HepG2 (cell line): ENCODE results near the gene PDZD2. TPM values are rescaled to one million over a fixed set of nuclear protein-coding genes. Genes with fewer than 3 reads are reported as not detected.

Experiments used
- ATAC-seq: fragments of 200-7000 bp; cut with Tn5 transposase; 3 replicates; pipeline ENCODE4 v1.9.1; 2020; ENCODE audit warnings: mild to moderate bottlenecking, moderate library complexity
- BruUV-seq: library from RNA; stranded (reverse); fragments of 400-500 nt; replicated peaks from 2 replicates; lab custom pipeline; 2021; lab: Mats Ljungman, UMichigan
- CTCF ChIA-PET: fragments of 300-600 bp; formaldehyde crosslinking; extraction: SDS; loops from one replicate; lab custom pipeline; 2021; ENCODE audit warnings: low total read pairs, inconsistent platforms, low intra/inter-chr PET ratio; lab: Yijun Ruan, JAX
- POLR2A ChIA-PET: fragments of 350-600 bp; sonication (Branson Sonifier 250); formaldehyde crosslinking; loops from one replicate; lab custom pipeline; 2020; ENCODE audit warnings: antibody characterized with exemption, inconsistent platforms; lab: Yijun Ruan, JAX
- DNase-seq: peaks from one replicate; pipeline ENCODE4 v3.0.0-alpha.2; 2015; ENCODE audit warnings: low spot score
- FAIRE-seq: peaks from 3 replicates; lab custom pipeline; 2011; peaks lifted over from hg19 to GRCh38; lab: Jason Lieb, UNC
- H2AFZ ChIP-seq: one replicate; pipeline ENCODE4 v1.6.1; 2011; ENCODE audit warnings: low read length, inconsistent platforms
- H3K27ac ChIP-seq: fragments of 300-600 bp; 3 replicates; pipeline ENCODE4 v1.8.0; 2011; ENCODE audit warnings: mixed run types, mild to moderate bottlenecking, mixed read lengths, low read length, inconsistent platforms; ENCODE audit not compliant: insufficient read depth; ENCODE audit errors: extremely low read length
- H3K27me3 ChIP-seq, 2 experiments: fragments of 200-600 bp in 1 of 2; 2 replicates in 1 of 2; 3 replicates in 1 of 2; pipeline versions ENCODE4 v1.6.0 to v1.8.0; 2011; ENCODE audit warnings: low read length in 2 of 2, mild to moderate bottlenecking in 2 of 2, moderate library complexity in 2 of 2, inconsistent platforms in 1 of 2; ENCODE audit not compliant: insufficient read depth in 2 of 2, control insufficient read depth in 1 of 2
- H3K36me3 ChIP-seq, 2 experiments: fragments of 200-600 bp in 1 of 2; replicated peaks in 1 of 2; 2 replicates in 1 of 2; 3 replicates in 1 of 2; pipeline versions ENCODE4 v1.5.1 to v1.8.0; 2011; ENCODE audit warnings: low read length in 2 of 2, inconsistent platforms in 1 of 2; ENCODE audit not compliant: insufficient read depth in 2 of 2, control insufficient read depth in 1 of 2
- H3K4me1 ChIP-seq: 2 replicates; pipeline ENCODE4 v1.5.1; 2012; ENCODE audit warnings: low read length, inconsistent platforms; ENCODE audit not compliant: insufficient read depth
- H3K4me2 ChIP-seq: 2 replicates; pipeline ENCODE4 v1.6.0; 2011; ENCODE audit warnings: low read depth, low read length, inconsistent platforms
- H3K4me3 ChIP-seq, 3 experiments: fragments of 200-600 bp in 1 of 3; sonication (generic), shearing (Covaris generic) in 1 of 3; replicated peaks in 1 of 3; 2 replicates each; pipeline ENCODE4 v1.5.1; 2011 to 2016; ENCODE audit warnings: low read length in 3 of 3, inconsistent platforms in 2 of 3, low read depth in 2 of 3, mild to moderate bottlenecking in 2 of 3, control low read depth in 1 of 3, mixed read lengths in 1 of 3; ENCODE audit not compliant: insufficient read depth in 1 of 3
- H3K79me2 ChIP-seq: one replicate; pipeline ENCODE4 v1.6.1; 2011; ENCODE audit warnings: low read length, inconsistent platforms; ENCODE audit not compliant: insufficient read depth
- H3K9ac ChIP-seq: 2 replicates; pipeline ENCODE4 v1.6.0; 2011; ENCODE audit warnings: mild to moderate bottlenecking, low read depth, low read length, inconsistent platforms; ENCODE audit not compliant: insufficient read depth
- H3K9me3 ChIP-seq: 2 replicates; pipeline ENCODE4 v1.5.1; 2012; ENCODE audit warnings: mild to moderate bottlenecking, low read length
- H4K20me1 ChIP-seq: 2 replicates; pipeline ENCODE4 v1.6.0; 2011; ENCODE audit warnings: inconsistent platforms, mild to moderate bottlenecking, low read length, moderate library complexity; ENCODE audit not compliant: insufficient read depth
- CBFB ChIP-seq: sonication (generic); formaldehyde crosslinking; IDR thresholded peaks from 2 replicates; pipeline ENCODE4 v1.4.0; 2020; ENCODE audit warnings: missing genetic modification reagents
- CENPT ChIP-seq: sonication (generic); formaldehyde crosslinking; IDR thresholded peaks from 2 replicates; pipeline ENCODE4 v1.8.0; 2022; ENCODE audit warnings: low read depth, mild to moderate bottlenecking, moderate library complexity, missing genetic modification reagents
- EP300 ChIP-seq, 3 experiments: sonication (generic) in 1 of 3; formaldehyde crosslinking in 1 of 3; IDR thresholded peaks; 2 replicates each; pipeline versions ENCODE4 v1.5.1 to v1.6.1; 2011 to 2020; ENCODE audit warnings: low read depth in 2 of 3, low read length in 2 of 3, borderline replicate concordance in 1 of 3, improper control_type of control experiment in 1 of 3, mild to moderate bottlenecking in 1 of 3, missing genetic modification reagents in 1 of 3, moderate library complexity in 1 of 3
- HCFC1 ChIP-seq: fragments of 150-350 bp; IDR thresholded peaks from 2 replicates; pipeline ENCODE4 v1.6.1; 2014; ENCODE audit warnings: low read depth, low read length
- KLF11 ChIP-seq: IDR thresholded peaks from 2 replicates; pipeline ENCODE4 v1.6.1; 2016; ENCODE audit warnings: missing compliant biosample characterization
- NR2C2 ChIP-seq: sonication (generic); formaldehyde crosslinking; IDR thresholded peaks from 2 replicates; pipeline ENCODE4 v1.4.0; 2020; ENCODE audit warnings: missing genetic modification reagents, mild to moderate bottlenecking, moderate library complexity, borderline replicate concordance
- POLR2AphosphoS2 ChIP-seq: IDR thresholded peaks from 2 replicates; pipeline ENCODE4 v1.6.1; 2011; ENCODE audit warnings: low read depth, low read length, improper control_type of control experiment
- SIX4 ChIP-seq: sonication (generic); formaldehyde crosslinking; IDR thresholded peaks from 2 replicates; pipeline ENCODE4 v1.4.0; 2020; ENCODE audit warnings: missing genetic modification reagents
- SRY ChIP-seq: sonication (generic); formaldehyde crosslinking; IDR thresholded peaks from 2 replicates; pipeline ENCODE4 v1.8.0; 2022; ENCODE audit warnings: mild to moderate bottlenecking, missing genetic modification reagents
- SUZ12 ChIP-seq: fragments of 150-350 bp; IDR thresholded peaks from 2 replicates; pipeline ENCODE4 v1.6.1; 2014; ENCODE audit warnings: low read depth, low read length
- TAF1 ChIP-seq: sonication (generic); formaldehyde crosslinking; IDR thresholded peaks from 2 replicates; pipeline ENCODE4 v1.4.0; 2020; ENCODE audit warnings: missing genetic modification reagents
- ZBTB21 ChIP-seq: sonication (generic); formaldehyde crosslinking; IDR thresholded peaks from 2 replicates; pipeline ENCODE4 v1.4.0; 2020; ENCODE audit warnings: missing genetic modification reagents
- ZNF101 ChIP-seq: sonication (generic); formaldehyde crosslinking; IDR thresholded peaks from 2 replicates; pipeline ENCODE4 v1.4.0; 2020; ENCODE audit warnings: mild to moderate bottlenecking, low read depth, missing genetic modification reagents, borderline replicate concordance
- ZNF746 ChIP-seq: sonication (generic); formaldehyde crosslinking; IDR thresholded peaks from 2 replicates; pipeline ENCODE4 v1.8.0; 2022; ENCODE audit warnings: mild to moderate bottlenecking, missing genetic modification reagents
- ZNF749 ChIP-seq: sonication (generic); formaldehyde crosslinking; IDR thresholded peaks from 2 replicates; pipeline ENCODE4 v1.8.0; 2022; ENCODE audit warnings: mild to moderate bottlenecking, missing genetic modification reagents, moderate library complexity, borderline replicate concordance
- ZZZ3 ChIP-seq: sonication (generic); formaldehyde crosslinking; IDR thresholded peaks from 2 replicates; pipeline ENCODE4 v1.4.0; 2020; ENCODE audit warnings: missing genetic modification reagents, mild to moderate bottlenecking, borderline replicate concordance
- WGBS: methylation state at CpG from one replicate; pipeline ENCODE4 v1.1.6; 2017; ENCODE audit warnings: low lambda C conversion rate; 5-methylcytosine and 5-hydroxymethylcytosine counted together
- in situ Hi-C: cut with HindIII; loops from 2 replicates; pipeline ENCODE4 v1.10.0; 2017; ENCODE audit warnings: low pct_unique_long_range_greater_than_20kb; ENCODE audit not compliant: extremely low pct_ligation_motif_present
- intact Hi-C: fragments of 100-400 bp; cut with micrococcal nuclease; formaldehyde crosslinking; loops from one replicate; pipeline ENCODE4 v1.10.0; 2022; ENCODE audit not compliant: unreplicated experiment
- polyA plus RNA-seq, 8 experiments: library from polyadenylated mRNA; depleted of rRNA in 3 of 8; stranded (reverse) in 7 of 8; unstranded in 1 of 8; fragments of >200 nt; fragmentation: Illumina TruSeq in 4 of 8; extraction: Trizol in 4 of 8; gene quantifications; 2 replicates each; pipeline versions ENCODE4 v1.2.1 to v1.2.3, GENCODE V29; 2011 to 2016; ENCODE audit warnings: low read depth in 4 of 8, missing spikeins in 1 of 8, mixed read lengths in 1 of 8; ENCODE audit not compliant: insufficient read depth in 1 of 8
- total RNA-seq, 5 experiments: library from RNA; depleted of rRNA; stranded (reverse); fragments of >200 nt; fragmentation: Illumina TruSeq; extraction: Trizol; gene quantifications; 2 replicates each; pipeline ENCODE4 v1.2.3, GENCODE V29; 2016; ENCODE audit warnings: low read depth in 1 of 5
- TF ChIP-seq, protein P1 (sequence below): sonication (generic); formaldehyde crosslinking; IDR thresholded peaks from 2 replicates; pipeline ENCODE4 v1.8.0; 2022; ENCODE audit warnings: missing genetic modification reagents, mild to moderate bottlenecking, moderate library complexity, borderline replicate concordance

The PDZD2 gene
- total and polyA plus RNA-seq, 2 of the 13 experiments (the other 11 are each of a cell fraction or from before 2014, with no cell fraction given), result 0.04 TPM; not detected in 1

DNA sequence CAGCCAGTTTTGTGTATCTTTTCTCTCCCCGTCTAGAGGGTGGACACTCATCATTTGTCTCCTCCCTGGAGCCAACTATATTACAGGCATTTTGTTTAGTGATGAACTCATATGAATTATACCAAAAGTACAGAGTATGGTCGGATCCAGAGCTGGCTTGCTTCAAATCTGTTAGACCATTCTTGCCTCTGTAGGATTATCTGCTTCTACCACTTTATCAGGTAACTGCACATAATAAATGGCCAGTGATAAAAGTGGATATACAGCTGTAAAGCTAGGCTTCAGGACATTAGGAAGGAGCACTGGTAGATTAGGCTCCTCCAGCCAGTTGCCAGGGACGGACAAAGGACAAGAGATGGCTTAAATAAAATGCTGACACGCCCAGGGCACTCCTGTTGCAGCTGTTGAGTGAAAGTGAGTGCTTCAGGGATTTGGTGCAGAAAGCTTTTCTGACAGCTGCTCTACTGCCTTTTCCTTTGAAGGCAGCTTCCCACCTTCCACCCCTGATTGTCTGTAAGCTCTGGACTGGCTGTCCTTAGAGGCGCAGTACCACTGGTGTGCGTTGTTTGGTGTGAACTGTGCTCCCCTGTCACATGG is 259.2 kb downstream of the PDZD2 start (continued):
- TF ChIP-seq, protein P1, sequence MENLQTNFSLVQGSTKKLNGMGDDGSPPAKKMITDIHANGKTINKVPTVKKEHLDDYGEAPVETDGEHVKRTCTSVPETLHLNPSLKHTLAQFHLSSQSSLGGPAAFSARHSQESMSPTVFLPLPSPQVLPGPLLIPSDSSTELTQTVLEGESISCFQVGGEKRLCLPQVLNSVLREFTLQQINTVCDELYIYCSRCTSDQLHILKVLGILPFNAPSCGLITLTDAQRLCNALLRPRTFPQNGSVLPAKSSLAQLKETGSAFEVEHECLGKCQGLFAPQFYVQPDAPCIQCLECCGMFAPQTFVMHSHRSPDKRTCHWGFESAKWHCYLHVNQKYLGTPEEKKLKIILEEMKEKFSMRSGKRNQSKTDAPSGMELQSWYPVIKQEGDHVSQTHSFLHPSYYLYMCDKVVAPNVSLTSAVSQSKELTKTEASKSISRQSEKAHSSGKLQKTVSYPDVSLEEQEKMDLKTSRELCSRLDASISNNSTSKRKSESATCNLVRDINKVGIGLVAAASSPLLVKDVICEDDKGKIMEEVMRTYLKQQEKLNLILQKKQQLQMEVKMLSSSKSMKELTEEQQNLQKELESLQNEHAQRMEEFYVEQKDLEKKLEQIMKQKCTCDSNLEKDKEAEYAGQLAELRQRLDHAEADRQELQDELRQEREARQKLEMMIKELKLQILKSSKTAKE, result no peak
- TF ChIP-seq ZNF746 (CRISPR knock-in tag) (no peak), POLR2AphosphoS2 (no peak), ZZZ3 (CRISPR knock-in tag) (no peak), CENPT (CRISPR knock-in tag) (no peak), ZBTB21 (CRISPR knock-in tag) (no peak), ZNF101 (CRISPR knock-in tag) (no peak), HCFC1 (no peak)

DNA sequence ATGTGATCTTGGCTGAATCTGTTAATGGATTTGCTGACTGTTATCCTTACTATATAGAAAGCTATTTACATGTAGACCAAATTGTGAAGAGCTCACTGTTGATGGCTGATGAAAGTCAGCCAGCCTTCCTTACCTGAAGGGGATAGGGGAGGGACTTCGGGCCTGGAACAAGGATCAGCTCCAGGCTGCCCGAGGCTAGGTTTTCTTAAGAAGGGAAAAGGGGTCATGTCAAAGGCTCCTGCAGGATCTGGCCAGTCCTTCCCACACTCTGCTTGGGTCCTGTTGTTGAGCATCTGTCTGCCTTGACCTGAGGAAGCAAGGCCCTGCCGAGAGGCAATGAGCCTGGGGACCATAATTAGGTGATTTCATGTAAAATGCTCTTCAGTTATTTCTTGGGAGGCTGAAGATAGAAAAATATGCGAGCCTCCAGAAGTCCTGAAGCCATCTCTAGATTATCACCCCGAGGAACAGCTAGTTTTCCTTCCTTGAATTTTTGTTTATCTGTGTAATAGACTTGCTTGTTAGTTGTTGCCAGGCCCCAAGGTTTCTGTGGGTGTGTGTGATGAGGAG is 261.4 kb downstream of the PDZD2 start:
- H3K36me3 ChIP-seq, result no peaks in the 10 kb centered on the region
- no peaks in the 10 kb centered on the region for H3K4me1 ChIP-seq
- no peak for DNase-seq
- ATAC-seq, result no peak
- CTCF ChIA-PET, result no interaction called here
- in situ Hi-C loops (no loop called here), intact Hi-C loops (no loop called here)
- no peak overlapping the region for H2AFZ ChIP-seq
- H3K4me2 ChIP-seq, result no peak overlapping the region
- no TSS peak for BruUV-seq
- POLR2A ChIA-PET, result no interaction called here
- peaks cover 1 to 33% of the 10 kb centered on the region in 2 experiments; a peak in 3 of 5 replicates for H3K27me3 ChIP-seq
- TF ChIP-seq TAF1 (CRISPR knock-in tag), result no peak
- no peak for TF ChIP-seq SRY
- no peak for TF ChIP-seq NR2C2
- TF ChIP-seq SUZ12, result no peak
- no peak for TF ChIP-seq EP300 (IDR thresholded peaks at IDR 0.05; ENCODE audit: low read depth in 2 of 2, low read length in 2 of 2)
- no peak for TF ChIP-seq EP300 (CRISPR knock-in tag; IDR thresholded peaks at IDR 0.05; ENCODE audit: borderline replicate concordance)
- no peak for TF ChIP-seq CBFB
- no peak for TF ChIP-seq KLF11 (CRISPR knock-in tag)
- TF ChIP-seq SIX4, result no peak
- no peak for TF ChIP-seq ZNF749
- no peaks in the 10 kb centered on the region for H3K9me3 ChIP-seq
- FAIRE-seq, result no peak
- H3K9ac ChIP-seq, result no peak overlapping the region
- H3K4me3 ChIP-seq, result no peak overlapping the region
- WGBS, result 2% methylated on average over 5 of the region's 5 CpGs
- no peak overlapping the region for H3K27ac ChIP-seq
- no peaks in the 10 kb centered on the region for H3K79me2 ChIP-seq
- no peaks in the 10 kb centered on the region for H4K20me1 ChIP-seq
